ENCODE measurements around the gene CASTOR2.

CASTOR2 gene

GRCh38 chr7:75050501-75050900 is 86.0 kb downstream of the CASTOR2 start:
- TF ChIP-seq ZFX (IDR thresholded peaks at IDR 0.05; ENCODE audit: borderline replicate concordance) = no peak
- no peak for TF ChIP-seq CTCF (IDR thresholded peaks at IDR 0.05)
- H3K27ac ChIP-seq = no peak overlapping the region

GRCh38 chr7:75054744-75055143 is 90.2 kb downstream of the CASTOR2 start:
- TF ChIP-seq CTCF (IDR thresholded peaks at IDR 0.05) (no peak), ZFX (IDR thresholded peaks at IDR 0.05; ENCODE audit: borderline replicate concordance) (no peak)
- H3K27ac ChIP-seq = no peak overlapping the region

- H3K27ac ChIP-seq = no peak overlapping the region
- no peak for TF ChIP-seq CTCF (IDR thresholded peaks at IDR 0.05)
- no peak for TF ChIP-seq ZFX (IDR thresholded peaks at IDR 0.05; ENCODE audit: borderline replicate concordance)
Observed at GRCh38 chr7:75055155-75055554, 90.7 kb downstream of the CASTOR2 start.

GRCh38 chr7:75055830-75056772 is 91.6 kb downstream of the CASTOR2 start:
- no peak for TF ChIP-seq CTCF (IDR thresholded peaks at IDR 0.05)
- no peak for TF ChIP-seq ZFX (IDR thresholded peaks at IDR 0.05; ENCODE audit: borderline replicate concordance)

GRCh38 chr7:75058406-75058805 is 93.9 kb downstream of the CASTOR2 start:
- H3K27ac ChIP-seq = no peak overlapping the region
- TF ChIP-seq ZFX (IDR thresholded peaks at IDR 0.05; ENCODE audit: borderline replicate concordance) = no peak
- no peak for TF ChIP-seq CTCF (IDR thresholded peaks at IDR 0.05)

More at GRCh38 chr7:75055830-75056772, 91.6 kb downstream of the CASTOR2 start:
- no peak overlapping the region for H3K27ac ChIP-seq

- no peak for TF ChIP-seq ZFX (IDR thresholded peaks at IDR 0.05; ENCODE audit: borderline replicate concordance)
- TF ChIP-seq CTCF (IDR thresholded peaks at IDR 0.05) = no peak
- H3K27ac ChIP-seq = no peak overlapping the region
Observed at GRCh38 chr7:75064291-75064690, 99.8 kb downstream of the CASTOR2 start.

GRCh38 chr7:75064801-75065200 is 100.3 kb downstream of the CASTOR2 start:
- no peak overlapping the region for H3K27ac ChIP-seq
- no peak for TF ChIP-seq CTCF (IDR thresholded peaks at IDR 0.05)
- no peak for TF ChIP-seq ZFX (IDR thresholded peaks at IDR 0.05; ENCODE audit: borderline replicate concordance)
